HepG2 (cell line): Measurements from ENCODE around the gene CTNNA2. TPM values are rescaled to one million over a fixed set of nuclear protein-coding genes. Genes with fewer than 3 reads are reported as not detected.

Experiments
- ATAC-seq: fragments of 200-7000 bp; cut with Tn5 transposase; 3 replicates; pipeline ENCODE4 v1.9.1; 2020; ENCODE audit warnings: mild to moderate bottlenecking, moderate library complexity
- BruUV-seq: library from RNA; stranded (reverse); fragments of 400-500 nt; replicated peaks from 2 replicates; lab custom pipeline; 2021; lab: Mats Ljungman, UMichigan
- CTCF ChIA-PET: fragments of 300-600 bp; formaldehyde crosslinking; extraction: SDS; loops from one replicate; lab custom pipeline; 2021; ENCODE audit warnings: low total read pairs, inconsistent platforms, low intra/inter-chr PET ratio; lab: Yijun Ruan, JAX
- POLR2A ChIA-PET: fragments of 350-600 bp; sonication (Branson Sonifier 250); formaldehyde crosslinking; loops from one replicate; lab custom pipeline; 2020; ENCODE audit warnings: antibody characterized with exemption, inconsistent platforms; lab: Yijun Ruan, JAX
- DNase-seq: peaks from one replicate; pipeline ENCODE4 v3.0.0-alpha.2; 2015; ENCODE audit warnings: low spot score
- FAIRE-seq: peaks from 3 replicates; lab custom pipeline; 2011; peaks lifted over from hg19 to GRCh38; lab: Jason Lieb, UNC
- H2AFZ ChIP-seq: one replicate; pipeline ENCODE4 v1.6.1; 2011; ENCODE audit warnings: low read length, inconsistent platforms
- H3K27ac ChIP-seq: fragments of 300-600 bp; 3 replicates; pipeline ENCODE4 v1.8.0; 2011; ENCODE audit warnings: mixed run types, mild to moderate bottlenecking, mixed read lengths, low read length, inconsistent platforms; ENCODE audit not compliant: insufficient read depth; ENCODE audit errors: extremely low read length
- H3K27me3 ChIP-seq, 2 experiments: fragments of 200-600 bp in 1 of 2; 2 replicates in 1 of 2; 3 replicates in 1 of 2; pipeline versions ENCODE4 v1.6.0 to v1.8.0; 2011; ENCODE audit warnings: low read length in 2 of 2, mild to moderate bottlenecking in 2 of 2, moderate library complexity in 2 of 2, inconsistent platforms in 1 of 2; ENCODE audit not compliant: insufficient read depth in 2 of 2, control insufficient read depth in 1 of 2
- H3K36me3 ChIP-seq, 2 experiments: fragments of 200-600 bp in 1 of 2; replicated peaks in 1 of 2; 2 replicates in 1 of 2; 3 replicates in 1 of 2; pipeline versions ENCODE4 v1.5.1 to v1.8.0; 2011; ENCODE audit warnings: low read length in 2 of 2, inconsistent platforms in 1 of 2; ENCODE audit not compliant: insufficient read depth in 2 of 2, control insufficient read depth in 1 of 2
- H3K4me1 ChIP-seq: 2 replicates; pipeline ENCODE4 v1.5.1; 2012; ENCODE audit warnings: low read length, inconsistent platforms; ENCODE audit not compliant: insufficient read depth
- H3K4me2 ChIP-seq: 2 replicates; pipeline ENCODE4 v1.6.0; 2011; ENCODE audit warnings: low read depth, low read length, inconsistent platforms
- H3K4me3 ChIP-seq, 3 experiments: fragments of 200-600 bp in 1 of 3; sonication (generic), shearing (Covaris generic) in 1 of 3; replicated peaks in 1 of 3; 2 replicates each; pipeline ENCODE4 v1.5.1; 2011 to 2016; ENCODE audit warnings: low read length in 3 of 3, inconsistent platforms in 2 of 3, low read depth in 2 of 3, mild to moderate bottlenecking in 2 of 3, control low read depth in 1 of 3, mixed read lengths in 1 of 3; ENCODE audit not compliant: insufficient read depth in 1 of 3
- H3K79me2 ChIP-seq: one replicate; pipeline ENCODE4 v1.6.1; 2011; ENCODE audit warnings: low read length, inconsistent platforms; ENCODE audit not compliant: insufficient read depth
- H3K9ac ChIP-seq: 2 replicates; pipeline ENCODE4 v1.6.0; 2011; ENCODE audit warnings: mild to moderate bottlenecking, low read depth, low read length, inconsistent platforms; ENCODE audit not compliant: insufficient read depth
- H3K9me3 ChIP-seq: 2 replicates; pipeline ENCODE4 v1.5.1; 2012; ENCODE audit warnings: mild to moderate bottlenecking, low read length
- H4K20me1 ChIP-seq: 2 replicates; pipeline ENCODE4 v1.6.0; 2011; ENCODE audit warnings: inconsistent platforms, mild to moderate bottlenecking, low read length, moderate library complexity; ENCODE audit not compliant: insufficient read depth
- BRD4 ChIP-seq: sonication (generic); formaldehyde crosslinking; IDR thresholded peaks from 2 replicates; pipeline ENCODE4 v1.4.0; 2020; ENCODE audit warnings: missing genetic modification reagents
- CSRNP1 ChIP-seq: sonication (generic); formaldehyde crosslinking; IDR thresholded peaks from 2 replicates; pipeline ENCODE4 v1.8.1; 2023; ENCODE audit warnings: mild to moderate bottlenecking, missing genetic modification reagents
- GLMP ChIP-seq: sonication (generic); formaldehyde crosslinking; IDR thresholded peaks from 2 replicates; pipeline ENCODE4 v1.9.0; 2021; ENCODE audit warnings: missing genetic modification reagents, mild to moderate bottlenecking, borderline replicate concordance
- KLF12 ChIP-seq: sonication (generic); formaldehyde crosslinking; IDR thresholded peaks from 2 replicates; pipeline ENCODE4 v1.4.0; 2020; ENCODE audit warnings: missing genetic modification reagents, borderline replicate concordance
- MLLT10 ChIP-seq: sonication (generic); formaldehyde crosslinking; IDR thresholded peaks from 2 replicates; pipeline ENCODE4 v1.4.0; 2020; ENCODE audit warnings: missing genetic modification reagents
- NFKB2 ChIP-seq: sonication (generic); formaldehyde crosslinking; IDR thresholded peaks from 2 replicates; pipeline ENCODE4 v1.4.0; 2020; ENCODE audit warnings: missing genetic modification reagents, borderline replicate concordance
- NFYC ChIP-seq: IDR thresholded peaks from 2 replicates; pipeline ENCODE4 v1.6.1; 2016; ENCODE audit warnings: missing genetic modification reagents, missing compliant biosample characterization
- NRL ChIP-seq: sonication (generic); formaldehyde crosslinking; IDR thresholded peaks from 2 replicates; pipeline ENCODE4 v1.5.0; 2020; ENCODE audit warnings: missing genetic modification reagents, mild to moderate bottlenecking, moderate library complexity, borderline replicate concordance
- RBM39 ChIP-seq: fragments of 200-400 bp; formaldehyde crosslinking; IDR thresholded peaks from one replicate; pipeline ENCODE4 v1.6.1; 2018; ENCODE audit warnings: antibody characterized with exemption, mild to moderate bottlenecking, low read depth, low read length; ENCODE audit not compliant: poor library complexity, severe bottlenecking
- RCOR2 ChIP-seq: IDR thresholded peaks from 2 replicates; pipeline ENCODE4 v1.6.1; 2016; ENCODE audit warnings: missing biosample characterization, missing genetic modification reagents
- SRSF4 ChIP-seq: fragments of 200-400 bp; formaldehyde crosslinking; IDR thresholded peaks from one replicate; pipeline ENCODE4 v1.6.1; 2018; ENCODE audit warnings: mild to moderate bottlenecking, low read depth, low read length, moderate library complexity; ENCODE audit not compliant: poor library complexity, severe bottlenecking
- ZKSCAN8 ChIP-seq: IDR thresholded peaks from 2 replicates; pipeline ENCODE4 v1.6.1; 2016; ENCODE audit warnings: borderline replicate concordance, missing genetic modification reagents, missing compliant biosample characterization
- WGBS: methylation state at CpG from one replicate; pipeline ENCODE4 v1.1.6; 2017; ENCODE audit warnings: low lambda C conversion rate; 5-methylcytosine and 5-hydroxymethylcytosine counted together
- in situ Hi-C: cut with HindIII; loops from 2 replicates; pipeline ENCODE4 v1.10.0; 2017; ENCODE audit warnings: low pct_unique_long_range_greater_than_20kb; ENCODE audit not compliant: extremely low pct_ligation_motif_present
- intact Hi-C: fragments of 100-400 bp; cut with micrococcal nuclease; formaldehyde crosslinking; loops from one replicate; pipeline ENCODE4 v1.10.0; 2022; ENCODE audit not compliant: unreplicated experiment
- polyA plus RNA-seq, 8 experiments: library from polyadenylated mRNA; depleted of rRNA in 3 of 8; stranded (reverse) in 7 of 8; unstranded in 1 of 8; fragments of >200 nt; fragmentation: Illumina TruSeq in 4 of 8; extraction: Trizol in 4 of 8; gene quantifications; 2 replicates each; pipeline versions ENCODE4 v1.2.1 to v1.2.3, GENCODE V29; 2011 to 2016; ENCODE audit warnings: low read depth in 4 of 8, missing spikeins in 1 of 8, mixed read lengths in 1 of 8; ENCODE audit not compliant: insufficient read depth in 1 of 8
- total RNA-seq, 5 experiments: library from RNA; depleted of rRNA; stranded (reverse); fragments of >200 nt; fragmentation: Illumina TruSeq; extraction: Trizol; gene quantifications; 2 replicates each; pipeline ENCODE4 v1.2.3, GENCODE V29; 2016; ENCODE audit warnings: low read depth in 1 of 5
- TF ChIP-seq, protein P1 (sequence below): sonication (generic); formaldehyde crosslinking; IDR thresholded peaks from 2 replicates; pipeline ENCODE4 v1.9.0; 2021; ENCODE audit warnings: mild to moderate bottlenecking, missing genetic modification reagents
- TF ChIP-seq, protein P2 (sequence below): sonication (generic); formaldehyde crosslinking; IDR thresholded peaks from 2 replicates; pipeline ENCODE4 v1.4.0; 2020; ENCODE audit warnings: missing genetic modification reagents, low read depth, mild to moderate bottlenecking, borderline replicate concordance

The CTNNA2 gene
- total and polyA plus RNA-seq, 2 of the 13 experiments (the other 11 are each of a cell fraction or from before 2014, with no cell fraction given): not detected

DNA sequence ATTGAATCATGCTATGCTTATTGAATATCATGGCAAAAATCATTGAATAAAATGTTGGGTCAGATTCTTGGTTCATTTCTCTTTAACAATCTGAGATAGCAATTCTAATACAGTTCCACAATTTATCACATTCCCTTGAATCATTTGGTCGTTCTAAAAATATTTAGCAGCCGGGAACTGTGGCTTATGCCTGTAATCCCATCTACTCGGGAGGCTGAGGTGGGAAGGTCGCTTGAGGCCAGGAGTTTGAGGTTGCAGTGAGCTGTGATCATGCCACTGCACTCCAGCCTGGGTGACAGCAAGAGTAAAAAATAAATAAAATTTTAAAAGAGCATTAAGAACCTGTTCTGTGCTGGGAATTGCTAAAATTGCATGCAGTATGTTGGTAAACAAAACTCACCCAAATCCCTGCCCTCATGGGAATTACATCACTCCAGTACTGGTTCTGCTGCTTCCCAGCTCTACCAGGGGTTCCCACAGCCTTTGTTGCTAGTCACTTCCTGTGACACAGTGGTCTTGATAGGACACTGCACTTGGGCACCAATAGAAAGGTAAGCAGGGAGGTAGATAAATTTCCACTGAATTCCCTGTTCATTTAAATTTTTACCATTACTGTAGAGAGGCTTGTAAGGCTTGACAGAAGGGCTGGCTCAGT is 200.4 kb downstream of the CTNNA2 start:
- Histone ChIP-seq H3K9me3 (no peaks in the 10 kb centered on the region), H2AFZ (no peak overlapping the region), H3K27me3 (no peaks in the 10 kb centered on the region), H4K20me1 (no peaks in the 10 kb centered on the region), H3K36me3 (no peaks in the 10 kb centered on the region), H3K79me2 (no peaks in the 10 kb centered on the region), H3K4me2 (no peak overlapping the region), H3K9ac (no peak overlapping the region), H3K4me3 (no peak overlapping the region), H3K4me1 (no peaks in the 10 kb centered on the region), H3K27ac (no peak overlapping the region)
- DNase-seq: no peak
- ChIA-PET POLR2A (no interaction called here), CTCF (no interaction called here)
- 2% methylated on average over 4 of the region's 4 CpGs for WGBS
- FAIRE-seq: no peak
- intact Hi-C loops (no loop called here), in situ Hi-C loops (no loop called here)
- no TSS peak for BruUV-seq
- ATAC-seq: no peak
- TF ChIP-seq CSRNP1: no peak
- no peak for TF ChIP-seq NFYC (CRISPR knock-in tag)
- no peak for TF ChIP-seq SRSF4
- no peak for TF ChIP-seq NRL (CRISPR knock-in tag)
- no peak for TF ChIP-seq BRD4
- TF ChIP-seq, protein P1, sequence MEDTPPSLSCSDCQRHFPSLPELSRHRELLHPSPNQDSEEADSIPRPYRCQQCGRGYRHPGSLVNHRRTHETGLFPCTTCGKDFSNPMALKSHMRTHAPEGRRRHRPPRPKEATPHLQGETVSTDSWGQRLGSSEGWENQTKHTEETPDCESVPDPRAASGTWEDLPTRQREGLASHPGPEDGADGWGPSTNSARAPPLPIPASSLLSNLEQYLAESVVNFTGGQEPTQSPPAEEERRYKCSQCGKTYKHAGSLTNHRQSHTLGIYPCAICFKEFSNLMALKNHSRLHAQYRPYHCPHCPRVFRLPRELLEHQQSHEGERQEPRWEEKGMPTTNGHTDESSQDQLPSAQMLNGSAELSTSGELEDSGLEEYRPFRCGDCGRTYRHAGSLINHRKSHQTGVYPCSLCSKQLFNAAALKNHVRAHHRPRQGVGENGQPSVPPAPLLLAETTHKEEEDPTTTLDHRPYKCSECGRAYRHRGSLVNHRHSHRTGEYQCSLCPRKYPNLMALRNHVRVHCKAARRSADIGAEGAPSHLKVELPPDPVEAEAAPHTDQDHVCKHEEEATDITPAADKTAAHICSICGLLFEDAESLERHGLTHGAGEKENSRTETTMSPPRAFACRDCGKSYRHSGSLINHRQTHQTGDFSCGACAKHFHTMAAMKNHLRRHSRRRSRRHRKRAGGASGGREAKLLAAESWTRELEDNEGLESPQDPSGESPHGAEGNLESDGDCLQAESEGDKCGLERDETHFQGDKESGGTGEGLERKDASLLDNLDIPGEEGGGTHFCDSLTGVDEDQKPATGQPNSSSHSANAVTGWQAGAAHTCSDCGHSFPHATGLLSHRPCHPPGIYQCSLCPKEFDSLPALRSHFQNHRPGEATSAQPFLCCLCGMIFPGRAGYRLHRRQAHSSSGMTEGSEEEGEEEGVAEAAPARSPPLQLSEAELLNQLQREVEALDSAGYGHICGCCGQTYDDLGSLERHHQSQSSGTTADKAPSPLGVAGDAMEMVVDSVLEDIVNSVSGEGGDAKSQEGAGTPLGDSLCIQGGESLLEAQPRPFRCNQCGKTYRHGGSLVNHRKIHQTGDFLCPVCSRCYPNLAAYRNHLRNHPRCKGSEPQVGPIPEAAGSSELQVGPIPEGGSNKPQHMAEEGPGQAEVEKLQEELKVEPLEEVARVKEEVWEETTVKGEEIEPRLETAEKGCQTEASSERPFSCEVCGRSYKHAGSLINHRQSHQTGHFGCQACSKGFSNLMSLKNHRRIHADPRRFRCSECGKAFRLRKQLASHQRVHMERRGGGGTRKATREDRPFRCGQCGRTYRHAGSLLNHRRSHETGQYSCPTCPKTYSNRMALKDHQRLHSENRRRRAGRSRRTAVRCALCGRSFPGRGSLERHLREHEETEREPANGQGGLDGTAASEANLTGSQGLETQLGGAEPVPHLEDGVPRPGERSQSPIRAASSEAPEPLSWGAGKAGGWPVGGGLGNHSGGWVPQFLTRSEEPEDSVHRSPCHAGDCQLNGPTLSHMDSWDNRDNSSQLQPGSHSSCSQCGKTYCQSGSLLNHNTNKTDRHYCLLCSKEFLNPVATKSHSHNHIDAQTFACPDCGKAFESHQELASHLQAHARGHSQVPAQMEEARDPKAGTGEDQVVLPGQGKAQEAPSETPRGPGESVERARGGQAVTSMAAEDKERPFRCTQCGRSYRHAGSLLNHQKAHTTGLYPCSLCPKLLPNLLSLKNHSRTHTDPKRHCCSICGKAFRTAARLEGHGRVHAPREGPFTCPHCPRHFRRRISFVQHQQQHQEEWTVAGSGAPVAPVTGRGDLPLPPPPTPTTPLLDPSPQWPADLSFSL (CRISPR knock-in tag): no peak
- TF ChIP-seq MLLT10 (CRISPR knock-in tag): no peak
- no peak for TF ChIP-seq RBM39
- TF ChIP-seq, protein P2, sequence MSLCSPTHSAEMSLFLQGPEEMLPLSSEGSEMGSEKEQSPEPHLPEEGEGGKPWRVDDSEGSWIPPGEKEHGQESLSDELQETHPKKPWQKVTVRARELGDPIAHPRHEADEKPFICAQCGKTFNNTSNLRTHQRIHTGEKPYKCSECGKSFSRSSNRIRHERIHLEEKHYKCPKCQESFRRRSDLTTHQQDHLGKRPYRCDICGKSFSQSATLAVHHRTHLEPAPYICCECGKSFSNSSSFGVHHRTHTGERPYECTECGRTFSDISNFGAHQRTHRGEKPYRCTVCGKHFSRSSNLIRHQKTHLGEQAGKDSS (CRISPR knock-in tag): no peak
- no peak for TF ChIP-seq NFKB2
- no peak for TF ChIP-seq GLMP (CRISPR knock-in tag)
- no peak for TF ChIP-seq RCOR2
- no peak for TF ChIP-seq KLF12 (CRISPR knock-in tag)
- TF ChIP-seq ZKSCAN8 (CRISPR knock-in tag): no peak
